ENCODE data around the gene PLCXD1.
"Not testable (repeated sequence)": the region's sequence is repeated elsewhere in the genome, so short reads cannot be mapped to it uniquely, and the experiment has no call there.

The PLCXD1 gene

GRCh38 chrX:259692-260355 lies 21.4 kb upstream of the PLCXD1 start:
- no peak overlapping the region for H3K4me3 ChIP-seq (ENCODE audit: low read depth, low read length)
- no peak for DNase-seq (ENCODE audit: low read depth)
- TF ChIP-seq CTCF (conservative IDR thresholded peaks at IDR 0.05; ENCODE audit: low read depth, low read length): no peak

GRCh38 chrX:261167-261918 lies 19.8 kb upstream of the PLCXD1 start:
- no peak overlapping the region for H3K4me3 ChIP-seq (ENCODE audit: low read depth, low read length)
- no peak for DNase-seq (ENCODE audit: low read depth)
- TF ChIP-seq CTCF (conservative IDR thresholded peaks at IDR 0.05; ENCODE audit: low read depth, low read length): peak; percentile 4

GRCh38 chrX:261919-262352 lies 19.2 kb upstream of the PLCXD1 start:
- DNase-seq (ENCODE audit: low read depth): no peak
- no peak for TF ChIP-seq CTCF (conservative IDR thresholded peaks at IDR 0.05; ENCODE audit: low read depth, low read length)
- no peak overlapping the region for H3K4me3 ChIP-seq (ENCODE audit: low read depth, low read length)

GRCh38 chrX:262381-262909 lies 18.7 kb upstream of the PLCXD1 start:
- no peak overlapping the region for H3K4me3 ChIP-seq (ENCODE audit: low read depth, low read length)
- DNase-seq (ENCODE audit: low read depth): no peak
- no peak for TF ChIP-seq CTCF (conservative IDR thresholded peaks at IDR 0.05; ENCODE audit: low read depth, low read length)

DNA sequence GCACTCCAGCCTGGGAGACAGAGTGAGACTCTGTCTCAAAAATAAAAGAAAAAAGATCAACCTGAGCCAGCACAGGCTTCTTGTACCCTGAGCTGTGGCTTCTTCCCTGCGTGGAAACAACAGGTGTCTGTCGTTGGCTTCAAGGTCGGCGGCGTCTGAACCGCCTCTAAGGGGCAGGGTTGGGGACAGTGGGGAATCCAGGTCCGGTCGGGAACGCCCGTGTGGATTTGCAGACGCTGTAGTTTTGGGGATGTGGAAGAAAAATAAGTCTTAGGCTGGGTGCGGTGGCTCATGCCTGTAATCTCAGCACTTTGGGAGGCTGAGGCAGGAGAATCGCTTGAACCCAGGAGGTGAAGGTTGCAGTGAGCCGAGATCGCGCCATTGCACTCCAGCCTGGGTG lies 17.2 kb upstream of the PLCXD1 start:
- DNase-seq (ENCODE audit: low read depth): not testable (repeated sequence)

DNA sequence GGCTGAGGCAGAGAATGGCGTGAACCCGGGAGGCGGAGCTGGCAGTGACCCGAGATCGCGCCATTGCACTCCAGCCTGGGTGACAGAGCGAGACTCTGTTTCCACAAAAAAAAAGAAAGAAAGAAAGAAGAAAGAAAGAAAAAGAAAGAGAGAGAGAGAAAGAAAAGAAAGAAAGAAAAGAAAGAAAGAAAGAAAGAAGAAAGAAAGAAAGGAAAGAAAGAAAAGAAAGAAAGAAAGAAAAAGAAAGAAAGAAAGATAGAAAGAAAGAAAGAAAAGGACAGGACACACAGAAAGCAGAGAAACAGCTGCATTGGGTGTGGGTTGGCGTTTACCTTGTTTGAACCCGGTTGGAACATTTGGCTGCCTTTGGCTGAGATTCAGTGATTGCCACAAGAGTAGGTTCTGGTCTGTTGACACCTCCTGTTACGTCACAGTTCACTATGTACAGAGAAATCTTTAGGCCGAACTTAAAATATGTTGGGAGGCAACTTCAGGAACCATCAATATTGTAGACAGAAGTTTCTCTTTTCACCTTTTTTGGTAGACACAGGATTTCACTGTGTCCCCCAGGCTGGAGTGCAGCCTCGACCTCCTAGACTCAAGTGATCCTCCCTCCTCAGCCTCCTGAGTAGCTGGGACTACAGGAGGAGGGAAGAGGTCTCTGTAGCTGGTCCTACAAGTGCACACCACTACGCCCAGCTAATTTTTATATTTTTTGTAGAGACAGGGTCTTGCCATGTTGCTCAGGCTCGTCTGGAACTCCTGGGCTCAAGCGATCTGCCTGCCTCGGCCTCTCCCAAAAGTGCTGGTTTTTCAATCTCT lies 16.3 kb upstream of the PLCXD1 start:
- DNase-seq (ENCODE audit: low read depth): peak; percentile 68
- TF ChIP-seq CTCF (conservative IDR thresholded peaks at IDR 0.05; ENCODE audit: low read depth, low read length): no peak
- H3K4me3 ChIP-seq (ENCODE audit: low read depth, low read length): no peak overlapping the region

More for the DNA sequence above, 17.2 kb upstream of the PLCXD1 start:
- not testable (repeated sequence) for H3K4me3 ChIP-seq (ENCODE audit: low read depth, low read length)

GRCh38 chrX:265502-265901 lies 15.7 kb upstream of the PLCXD1 start:
- no peak overlapping the region for H3K4me3 ChIP-seq (ENCODE audit: low read depth, low read length)
- no peak for DNase-seq (ENCODE audit: low read depth)
- no peak for TF ChIP-seq CTCF (conservative IDR thresholded peaks at IDR 0.05; ENCODE audit: low read depth, low read length)

All from choroid plexus epithelial cell (primary cell).